K562 (cell line): Measurements from ENCODE around the gene PGLYRP4. TPM values are rescaled to one million over a fixed set of nuclear protein-coding genes. Genes with fewer than 3 reads are reported as not detected.
A peak's percentile ranks its signal among the peaks of the same experiment; 100 is the strongest.
"Not testable (repeated sequence)": the region's sequence is repeated elsewhere in the genome, so short reads cannot be mapped to it uniquely, and the experiment has no call there.

Experiments used
- ATAC-seq: fragments of 200-7000 bp; cut with Tn5 transposase; 3 replicates; pipeline ENCODE4 v1.9.1; 2020; ENCODE audit warnings: moderate library complexity
- BruUV-seq: library from RNA; stranded (reverse); fragments of 400-500 nt; replicated peaks from 2 replicates; lab custom pipeline; 2021; lab: Mats Ljungman, UMichigan
- CTCF ChIA-PET: fragments of 300-600 bp; formaldehyde crosslinking; extraction: SDS; loops from one replicate; lab custom pipeline; 2021; ENCODE audit warnings: low intra/inter-chr PET ratio; lab: Yijun Ruan, JAX
- POLR2A ChIA-PET: fragments of 300-600, 350-650 bp; sonication (Branson Sonifier 250); formaldehyde crosslinking; extraction: SDS; loops from one replicate; lab custom pipeline; 2021; ENCODE audit warnings: antibody characterized with exemption, inconsistent platforms; lab: Yijun Ruan, JAX
- DNase-seq, 4 experiments: peaks; one replicate each; pipeline versions ENCODE4 v3.0.0 to v3.0.0-alpha.2; 2011 to 2018; ENCODE audit warnings: low spot score in 3 of 4, mixed read lengths in 3 of 4; ENCODE audit errors: extremely low read depth in 1 of 4
- FAIRE-seq: peaks from 2 replicates; lab custom pipeline; 2011; peaks lifted over from hg19 to GRCh38; lab: Jason Lieb, UNC
- H2AFZ ChIP-seq: 2 replicates; pipeline ENCODE4 v1.6.0; 2011; ENCODE audit warnings: low read depth, low read length, control low read depth, inconsistent platforms
- H3K27ac ChIP-seq: fragments of 200-600 bp; 3 replicates; pipeline ENCODE4 v1.8.0; 2011; ENCODE audit warnings: low read depth, mild to moderate bottlenecking, control low read depth, inconsistent platforms, low read length, moderate library complexity, mixed read lengths; ENCODE audit errors: extremely low read depth
- H3K27me3 ChIP-seq, 2 experiments: fragments of 300-600 bp in 1 of 2; 2 replicates in 1 of 2; 3 replicates in 1 of 2; pipeline versions ENCODE4 v1.6.0 to v1.8.0; 2011; ENCODE audit warnings: inconsistent platforms in 2 of 2, low read length in 2 of 2, mild to moderate bottlenecking in 1 of 2, mixed read lengths in 1 of 2, moderate library complexity in 1 of 2; ENCODE audit not compliant: control insufficient read depth in 2 of 2, insufficient read depth in 2 of 2
- H3K36me3 ChIP-seq: fragments of 300-600 bp; 3 replicates; pipeline ENCODE4 v1.8.0; 2011; ENCODE audit warnings: mild to moderate bottlenecking, low read length, inconsistent platforms; ENCODE audit not compliant: control insufficient read depth, insufficient read depth
- H3K4me1 ChIP-seq, 2 experiments: fragments of 200-600 bp in 1 of 2; replicated peaks in 1 of 2; 2 replicates in 1 of 2; 3 replicates in 1 of 2; pipeline versions ENCODE4 v1.5.1 to v1.8.0; 2011; ENCODE audit warnings: inconsistent platforms in 2 of 2, low read length in 2 of 2, mild to moderate bottlenecking in 1 of 2, mixed read lengths in 1 of 2, moderate library complexity in 1 of 2; ENCODE audit not compliant: control insufficient read depth in 2 of 2, insufficient read depth in 2 of 2
- H3K4me2 ChIP-seq: 2 replicates; pipeline ENCODE4 v1.6.1; 2011; ENCODE audit warnings: low read length, control low read depth, inconsistent platforms, mixed read lengths; ENCODE audit not compliant: insufficient read depth
- H3K4me3 ChIP-seq: fragments of 200-600 bp; sonication (generic), shearing (Covaris generic); 2 replicates; pipeline ENCODE4 v1.5.1; 2016; ENCODE audit warnings: control low read depth, inconsistent platforms
- H3K79me2 ChIP-seq: fragments of 200-600 bp; 3 replicates; pipeline ENCODE4 v1.8.0; 2011; ENCODE audit warnings: low read length, inconsistent platforms; ENCODE audit not compliant: control insufficient read depth, insufficient read depth
- H3K9ac ChIP-seq, 2 experiments: 2 replicates each; pipeline versions ENCODE4 v1.6.0 to v1.6.1; 2011; ENCODE audit warnings: low read depth in 2 of 2, low read length in 2 of 2, control low read depth in 1 of 2, inconsistent platforms in 1 of 2, mild to moderate bottlenecking in 1 of 2, mixed read lengths in 1 of 2; ENCODE audit not compliant: insufficient read depth in 1 of 2
- H3K9me1 ChIP-seq: one replicate; pipeline ENCODE4 v1.6.0; 2011; ENCODE audit warnings: inconsistent platforms, mild to moderate bottlenecking, low read length, moderate library complexity; ENCODE audit not compliant: control insufficient read depth, insufficient read depth
- H3K9me3 ChIP-seq: replicated peaks from 2 replicates; pipeline ENCODE4 v1.5.1; 2011; ENCODE audit warnings: low read depth, low read length, inconsistent platforms; ENCODE audit not compliant: control insufficient read depth, insufficient read depth
- H4K20me1 ChIP-seq: replicated peaks from 2 replicates; pipeline ENCODE4 v1.6.1; 2011; ENCODE audit warnings: low read length, inconsistent platforms, mixed read lengths; ENCODE audit not compliant: control insufficient read depth, insufficient read depth
- ARID4B ChIP-seq: sonication (generic); formaldehyde crosslinking; IDR thresholded peaks from 2 replicates; pipeline ENCODE4 v1.8.0; 2022; ENCODE audit warnings: mild to moderate bottlenecking, missing genetic modification reagents
- SMARCC2 ChIP-seq: fragments of 450-650 bp; IDR thresholded peaks from 2 replicates; pipeline ENCODE4 v1.6.1; 2017; ENCODE audit warnings: antibody characterized with exemption, moderate library complexity, mild to moderate bottlenecking, low read depth
- USF2 ChIP-seq: sonication (generic); formaldehyde crosslinking; IDR thresholded peaks from 2 replicates; pipeline ENCODE4 v1.5.0; 2020; ENCODE audit warnings: missing genetic modification reagents
- WGBS: fragments of 100-300 bp; shearing (Covaris generic); methylation state at CpG from one replicate; pipeline ENCODE4 v1.1.6; 2016; ENCODE audit warnings: low coverage, mixed read lengths; ENCODE audit not compliant: insufficient coverage; ENCODE audit errors: missing lambda C conversion rate; 5-methylcytosine and 5-hydroxymethylcytosine counted together
- in situ Hi-C: fragments of 300-500 bp; cut with MboI; formaldehyde crosslinking; loops from 4 replicates; pipeline ENCODE4 v1.15.0; 2018; ENCODE audit warnings: inconsistent platforms, mixed read lengths
- intact Hi-C: fragments of 100-400 bp; cut with micrococcal nuclease; formaldehyde crosslinking; loops from 2 replicates; pipeline ENCODE4 v1.14.2; 2022
- polyA plus RNA-seq, 8 experiments: library from polyadenylated mRNA; depleted of rRNA in 4 of 8; stranded (reverse) in 5 of 8; unstranded in 3 of 8; fragments of >200 nt; fragmentation: Nextera tagmentation in 2 of 8; fragmentation: Illumina TruSeq in 1 of 8; extraction: Ambion mirVana in 2 of 8; extraction: Trizol in 1 of 8; gene quantifications; 2 replicates each; pipeline versions ENCODE4 v1.2.1 to v1.2.3, GENCODE V29; 2011 to 2014; ENCODE audit warnings: inconsistent platforms in 1 of 8, missing spikeins in 1 of 8
- total RNA-seq, 7 experiments: library from RNA; depleted of rRNA in 6 of 7; stranded (reverse); fragments of >200 nt in 6 of 7; fragmentation: Illumina TruSeq in 2 of 7; extraction: Trizol in 2 of 7; gene quantifications; 2 replicates each; pipeline versions ENCODE4 v1.2.1 to v1.2.3, GENCODE V29; 2011 to 2021; ENCODE audit warnings: low replicate concordance in 1 of 7

The PGLYRP4 gene
- total and polyA plus RNA-seq, 9 of the 15 experiments (the other 6 are each of a cell fraction or from before 2014, with no cell fraction given): 0.06 to 0.13 (median 0.11) TPM; not detected in 6

DNA sequence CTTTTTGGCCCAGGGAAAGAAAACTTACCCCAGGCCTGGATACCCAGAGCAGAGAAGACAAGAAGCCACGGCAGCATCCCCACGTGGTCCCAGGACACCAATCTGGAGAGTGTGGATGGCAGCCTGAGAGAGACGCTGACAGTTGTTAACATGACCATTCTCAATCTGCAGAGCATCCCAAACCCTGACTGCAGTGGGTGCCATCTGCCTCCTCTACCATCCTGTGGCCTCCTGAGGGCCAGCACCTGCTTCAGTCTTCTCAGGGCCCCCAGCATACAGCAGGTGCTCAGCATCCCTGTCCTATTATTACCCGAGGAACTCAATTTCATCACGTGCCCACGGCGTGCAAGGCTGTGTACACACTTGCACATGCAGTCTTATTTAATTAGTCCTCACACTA is 785 bp downstream of the PGLYRP4 start:
- H3K79me2 ChIP-seq: no peaks in the 10 kb centered on the region
- no peak for DNase-seq
- H4K20me1 ChIP-seq: peaks cover 14% of the 10 kb centered on the region
- no TSS peak for BruUV-seq
- WGBS: 12% methylated on average over 7 of the region's 7 CpGs
- no peaks in the 10 kb centered on the region for H3K9me3 ChIP-seq
- H3K4me3 ChIP-seq: no peak overlapping the region
- H3K27me3 ChIP-seq: peaks cover 3 to 15% of the 10 kb centered on the region in 2 experiments; a peak in 3 of 5 replicates
- FAIRE-seq: no peak
- no peak overlapping the region for H3K9ac ChIP-seq
- ATAC-seq: no peak
- H3K4me1 ChIP-seq: peaks cover 22 to 24% of the 10 kb centered on the region in 2 experiments
- no peak overlapping the region for H3K4me2 ChIP-seq
- intact Hi-C loops: no loop called here
- ChIA-PET CTCF (no interaction called here), POLR2A (interaction anchor here (0.6 kb wide), 2 partner anchors 290 to 302 kb away, joined by 3 to 4 read pairs; no protein-coding TSS in a partner anchor)
- no peak overlapping the region for H2AFZ ChIP-seq
- H3K9me1 ChIP-seq: no peaks in the 10 kb centered on the region
- TF ChIP-seq SMARCC2: no peak
- TF ChIP-seq ARID4B: no peak
- TF ChIP-seq USF2 (CRISPR knock-in tag): 0 out of 2 replicates have a peak, but pooled peaks have one; percentile 1
- no peak overlapping the region for H3K27ac ChIP-seq
- in situ Hi-C loops: no loop called here
- H3K36me3 ChIP-seq: no peaks in the 10 kb centered on the region

DNA sequence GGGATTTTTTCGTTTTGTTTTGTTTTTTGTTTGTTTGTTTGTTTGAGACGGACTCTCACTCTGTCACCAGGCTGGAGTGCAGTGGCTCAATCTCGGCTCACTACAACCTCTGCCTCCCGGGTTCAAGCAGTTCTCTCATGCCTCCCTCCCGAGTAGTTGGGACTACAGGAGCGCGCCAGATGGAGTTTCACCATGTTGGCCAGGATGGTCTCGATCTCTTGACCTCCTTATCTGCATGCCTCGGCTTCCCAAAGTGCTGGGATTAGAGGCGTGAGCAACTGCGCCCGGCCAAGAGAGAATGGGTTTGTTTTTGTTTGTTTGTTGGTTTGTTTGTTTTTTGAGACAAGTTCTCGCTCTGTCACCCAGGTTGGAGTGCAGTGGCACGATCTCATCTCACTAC is 1.6 kb downstream of the PGLYRP4 start:
- ATAC-seq, H3K4me2 ChIP-seq, DNase-seq, intact Hi-C loops, H2AFZ ChIP-seq, H3K36me3 ChIP-seq, FAIRE-seq, H3K9me3 ChIP-seq, H3K79me2 ChIP-seq, H3K27ac ChIP-seq, in situ Hi-C loops, BruUV-seq, POLR2A ChIA-PET, CTCF ChIA-PET, H3K4me3 ChIP-seq, H3K9ac ChIP-seq, H3K9me1 ChIP-seq: not testable (repeated sequence)
- 27% methylated on average over 14 of the region's 14 CpGs for WGBS
- Histone ChIP-seq H4K20me1 (peaks cover 18% of the 10 kb centered on the region), H3K4me1 (peaks cover 30% of the 10 kb centered on the region in 2 experiments), H3K27me3 (peaks cover 3 to 15% of the 10 kb centered on the region in 2 experiments; a peak in 3 of 5 replicates)
